ENCODE measurements around the gene CATSPERZ. TPM values are rescaled to one million over a fixed set of nuclear protein-coding genes. Genes with fewer than 3 reads are reported as not detected.

Gene CATSPERZ
- total RNA-seq, 2 donors from 2014 or later, result not detected

DNA sequence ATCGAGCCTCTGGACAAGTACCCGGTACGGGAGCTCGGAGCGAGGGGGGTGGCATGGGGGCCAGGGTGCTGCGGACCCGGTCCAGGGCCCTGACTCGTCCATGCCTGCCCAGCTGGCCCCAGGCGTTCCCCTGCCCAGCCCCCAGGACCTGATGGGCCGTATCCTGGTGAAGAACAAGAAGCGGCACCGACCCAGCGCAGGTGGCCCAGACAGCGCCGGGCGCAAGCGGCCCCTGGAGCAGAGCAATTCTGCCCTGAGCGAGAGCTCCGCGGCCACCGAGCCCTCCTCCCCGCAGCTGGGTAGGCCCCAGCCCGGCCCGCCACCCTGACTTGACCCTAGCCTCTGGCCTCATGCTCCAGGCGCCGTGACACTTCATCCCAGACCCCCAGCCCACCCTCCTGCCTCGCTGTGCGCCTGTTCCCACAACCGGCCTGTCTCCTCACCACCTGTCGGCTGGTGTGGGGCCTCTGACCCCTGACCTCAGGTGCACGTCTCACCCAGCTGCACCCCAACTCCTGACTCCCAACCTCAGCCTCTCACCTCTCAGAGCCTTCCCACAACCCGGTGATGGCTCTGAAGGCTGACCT lies 41.1 kb upstream of the CATSPERZ start:
- Mint-ChIP-seq H3K27me3 (no peaks in the 10 kb centered on the region), H3K36me3 (ENCODE audit: low read depth) (peaks cover 5% of the 10 kb centered on the region), H3K27ac (peak overlapping the region; percentile 86), H3K4me3 (no peak overlapping the region), H3K4me1 (peaks cover 13% of the 10 kb centered on the region)
- ATAC-seq, result no peak
- H3K9me3 ChIP-seq (ENCODE audit: control insufficient read depth, low read length, poor library complexity, severe bottlenecking), result no peaks in the 10 kb centered on the region
- DNase-seq, result no peak

DNA sequence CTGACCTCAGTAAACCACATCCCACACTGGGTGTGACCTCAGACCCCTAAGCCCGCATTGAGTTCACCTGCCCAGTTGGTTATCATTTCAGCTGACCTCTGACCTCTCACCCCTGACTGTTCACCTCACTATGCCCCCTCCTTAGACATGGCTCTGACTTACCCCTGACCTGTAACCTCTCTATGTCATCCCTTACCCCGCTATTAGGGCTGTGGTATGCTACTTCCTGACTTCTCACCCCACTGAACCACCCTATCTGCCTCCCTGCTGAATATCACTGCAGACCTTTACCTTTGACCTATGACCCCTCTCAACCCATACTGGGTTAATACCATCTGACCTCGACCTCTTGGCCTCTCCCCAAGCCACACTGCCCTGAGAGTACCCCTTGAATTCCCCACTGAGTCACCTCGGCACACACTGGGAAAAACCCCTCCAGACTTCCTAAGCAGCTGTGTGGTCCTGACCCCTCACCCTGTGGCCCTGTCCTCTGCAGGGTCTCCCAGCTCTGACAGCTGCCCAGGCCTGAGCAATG lies 40.6 kb upstream of the CATSPERZ start:
- Mint-ChIP-seq H3K27ac (peak overlapping the region; percentile 86), H3K27me3 (no peaks in the 10 kb centered on the region)
- no peak for DNase-seq

DNA sequence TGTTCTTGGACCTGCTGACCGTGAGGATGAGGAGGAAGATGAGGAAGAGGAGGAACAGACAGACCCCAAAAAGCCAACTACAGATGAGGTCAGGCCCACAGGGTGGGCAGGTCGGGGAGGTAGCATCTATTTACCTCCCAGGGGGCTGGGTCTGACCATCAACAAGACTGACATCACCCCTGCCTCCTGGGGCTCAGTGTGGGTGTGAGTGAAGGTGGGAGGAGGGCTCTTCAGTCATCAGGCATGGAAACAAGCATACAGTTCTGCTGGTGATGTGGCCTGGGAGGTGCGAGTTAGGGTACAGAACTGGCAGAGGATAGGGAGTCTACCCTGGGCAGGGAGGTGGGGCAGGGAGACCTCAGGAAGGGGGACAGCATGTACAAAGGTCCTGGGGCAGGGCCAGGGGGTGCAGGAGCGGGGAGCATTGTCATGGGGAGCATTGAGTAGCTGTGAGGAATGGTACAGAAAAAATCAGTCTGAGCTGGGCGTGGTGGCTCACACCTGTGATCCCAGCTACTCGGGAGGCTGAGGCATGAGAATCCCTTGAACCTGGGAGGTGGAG lies 39.9 kb upstream of the CATSPERZ start:
- H3K27ac Mint-ChIP-seq, result peak overlapping the region; percentile 86
- no peaks in the 10 kb centered on the region for H3K9me3 ChIP-seq (ENCODE audit: control insufficient read depth, low read length, poor library complexity, severe bottlenecking)
- ATAC-seq (no peak), DNase-seq (no peak)
- no peaks in the 10 kb centered on the region for H3K27me3 Mint-ChIP-seq
- H3K36me3 Mint-ChIP-seq (ENCODE audit: low read depth), result peaks cover 5% of the 10 kb centered on the region
- H3K4me1 Mint-ChIP-seq, result peaks cover 13% of the 10 kb centered on the region
- H3K4me3 Mint-ChIP-seq, result no peak overlapping the region

More for the DNA sequence above, 40.6 kb upstream of the CATSPERZ start:
- H3K4me1 Mint-ChIP-seq, result peaks cover 13% of the 10 kb centered on the region
- H3K9me3 ChIP-seq (ENCODE audit: control insufficient read depth, low read length, poor library complexity, severe bottlenecking), result no peaks in the 10 kb centered on the region
- peak; percentile 35 for ATAC-seq
- no peak overlapping the region for H3K4me3 Mint-ChIP-seq
- peaks cover 5% of the 10 kb centered on the region for H3K36me3 Mint-ChIP-seq (ENCODE audit: low read depth)

DNA sequence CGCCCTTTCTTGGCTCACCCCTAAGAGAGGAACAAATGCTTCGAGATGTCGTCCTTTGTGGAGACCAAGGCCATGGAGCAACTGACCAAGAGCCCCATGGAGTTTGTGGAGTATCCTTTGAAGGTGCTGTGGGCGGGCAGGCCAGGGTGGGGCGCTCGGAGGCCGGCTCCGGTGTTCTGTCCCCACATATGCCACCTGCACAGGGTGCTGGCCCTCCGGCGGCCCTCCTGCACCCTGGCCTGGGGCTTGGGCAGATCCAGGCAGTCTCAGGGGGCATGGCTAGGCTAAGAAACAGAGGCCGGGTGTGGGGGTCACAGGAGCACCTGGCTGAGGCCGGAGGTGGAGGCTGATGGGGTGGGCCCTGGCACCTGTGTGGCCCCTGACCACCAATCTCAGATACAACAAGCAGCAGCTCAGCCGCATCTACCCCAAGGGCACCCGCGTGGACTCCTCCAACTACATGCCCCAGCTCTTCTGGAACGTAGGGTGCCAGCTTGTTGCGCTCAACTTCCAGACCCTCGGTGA lies 38.5 kb upstream of the CATSPERZ start:
- ATAC-seq (no peak), DNase-seq (no peak)
- peaks cover 5% of the 10 kb centered on the region for H3K36me3 Mint-ChIP-seq (ENCODE audit: low read depth)
- H3K27me3 Mint-ChIP-seq, result no peaks in the 10 kb centered on the region
- no peak overlapping the region for H3K4me3 Mint-ChIP-seq
- no peaks in the 10 kb centered on the region for H3K9me3 ChIP-seq (ENCODE audit: control insufficient read depth, low read length, poor library complexity, severe bottlenecking)
- no peak overlapping the region for H3K27ac Mint-ChIP-seq
- peaks cover 13% of the 10 kb centered on the region for H3K4me1 Mint-ChIP-seq

DNA sequence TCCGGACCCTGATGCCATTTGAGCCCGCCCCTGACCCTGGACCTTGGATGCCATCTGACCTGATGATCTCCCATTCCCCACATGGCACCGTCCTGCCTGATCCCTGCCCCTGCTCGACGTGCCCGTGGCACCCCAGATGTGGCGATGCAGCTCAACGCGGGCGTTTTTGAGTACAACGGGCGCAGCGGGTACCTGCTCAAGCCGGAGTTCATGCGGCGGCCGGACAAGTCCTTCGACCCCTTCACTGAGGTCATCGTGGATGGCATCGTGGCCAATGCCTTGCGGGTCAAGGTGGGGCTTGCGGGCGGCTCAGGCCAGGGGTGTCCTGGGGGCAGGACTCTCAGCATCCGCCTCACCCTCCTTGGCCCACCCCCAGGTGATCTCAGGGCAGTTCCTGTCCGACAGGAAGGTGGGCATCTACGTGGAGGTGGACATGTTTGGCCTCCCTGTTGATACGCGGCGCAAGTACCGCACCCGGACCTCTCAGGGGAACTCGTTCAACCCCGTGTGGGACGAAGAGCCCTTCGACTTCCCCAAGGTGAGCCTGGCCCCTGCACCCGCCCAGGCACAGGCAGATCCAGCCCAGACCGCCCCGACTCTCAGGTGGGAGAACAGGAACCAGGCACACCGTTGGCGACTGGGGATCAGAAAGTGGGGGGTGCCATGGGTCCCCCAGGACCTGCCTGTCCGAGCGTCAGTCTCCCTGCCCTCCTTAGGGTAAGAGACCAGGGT lies 37.7 kb upstream of the CATSPERZ start:
- peaks cover 13% of the 10 kb centered on the region for H3K4me1 Mint-ChIP-seq
- H3K27me3 Mint-ChIP-seq, result no peaks in the 10 kb centered on the region
- no peaks in the 10 kb centered on the region for H3K9me3 ChIP-seq (ENCODE audit: control insufficient read depth, low read length, poor library complexity, severe bottlenecking)
- no peak overlapping the region for H3K4me3 Mint-ChIP-seq
- peak overlapping the region; percentile 16 for H3K27ac Mint-ChIP-seq
- peaks cover 5% of the 10 kb centered on the region for H3K36me3 Mint-ChIP-seq (ENCODE audit: low read depth)
- ATAC-seq (no peak), DNase-seq (no peak)

DNA sequence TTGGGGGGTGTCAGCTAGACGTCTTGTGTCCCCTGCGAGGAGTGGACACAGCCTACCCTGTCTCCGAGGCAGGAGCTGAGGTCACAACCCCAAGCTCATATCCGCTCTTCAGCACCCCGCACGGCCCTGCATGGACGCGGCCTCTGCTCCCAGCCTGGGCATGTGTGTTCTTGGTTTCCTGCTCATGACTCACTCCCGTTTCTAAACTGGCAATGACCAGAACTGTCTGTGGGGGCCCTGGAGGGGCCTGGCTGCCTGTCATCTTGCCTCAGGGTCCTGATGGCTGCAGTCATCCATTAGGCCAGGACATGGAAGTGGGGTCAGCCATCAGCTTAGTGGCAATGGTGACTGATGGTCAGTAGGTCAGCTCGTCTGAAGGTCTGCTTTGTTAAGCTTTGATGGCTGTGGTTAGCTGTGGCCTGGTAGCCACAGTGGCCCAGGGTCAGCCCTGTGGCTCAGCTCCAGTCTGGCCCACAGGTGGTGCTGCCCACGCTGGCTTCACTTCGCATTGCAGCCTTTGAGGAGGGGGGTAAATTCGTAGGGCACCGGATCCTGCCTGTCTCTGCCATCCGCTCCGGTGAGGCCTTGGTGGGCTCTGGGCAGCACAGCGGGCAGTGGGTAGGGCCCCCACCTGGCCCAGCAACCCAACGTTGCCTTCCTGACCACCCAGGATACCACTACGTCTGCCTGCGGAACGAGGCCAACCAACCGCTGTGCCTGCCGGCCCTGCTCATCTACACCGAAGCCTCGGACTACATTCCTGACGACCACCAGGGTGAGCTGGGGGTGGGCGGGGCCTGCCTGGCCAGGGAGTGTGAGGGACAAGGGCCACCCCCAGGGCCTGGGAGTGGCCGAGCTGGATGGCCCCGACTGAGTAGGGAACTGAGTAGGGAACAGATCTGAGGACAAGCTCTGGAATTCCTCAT lies 36.9 kb upstream of the CATSPERZ start:
- H3K9me3 ChIP-seq (ENCODE audit: control insufficient read depth, low read length, poor library complexity, severe bottlenecking), result no peaks in the 10 kb centered on the region
- Mint-ChIP-seq H3K27me3 (no peaks in the 10 kb centered on the region), H3K27ac (peak overlapping the region; percentile 16), H3K4me3 (no peak overlapping the region), H3K4me1 (peaks cover 16% of the 10 kb centered on the region), H3K36me3 (ENCODE audit: low read depth) (peaks cover 5% of the 10 kb centered on the region)
- DNase-seq, result no peak
- ATAC-seq, result no peak

DNA sequence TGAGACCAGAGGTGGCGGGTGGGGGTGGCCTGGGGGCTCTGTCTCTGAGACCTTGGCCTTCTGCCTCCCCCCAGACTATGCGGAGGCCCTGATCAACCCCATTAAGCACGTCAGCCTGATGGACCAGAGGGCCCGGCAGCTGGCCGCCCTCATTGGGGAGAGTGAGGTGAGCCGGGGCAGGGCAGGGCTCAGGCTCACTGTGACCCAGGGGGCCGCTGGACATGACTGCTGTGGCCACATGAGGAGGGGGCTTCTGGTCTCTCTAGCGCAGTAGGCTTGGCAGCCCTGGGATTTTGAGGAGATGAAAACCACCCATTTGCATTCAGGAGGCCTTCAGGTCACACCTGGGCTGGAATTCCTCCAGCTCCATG lies 36.2 kb upstream of the CATSPERZ start:
- peaks cover 5% of the 10 kb centered on the region for H3K36me3 Mint-ChIP-seq (ENCODE audit: low read depth)
- no peak overlapping the region for H3K27ac Mint-ChIP-seq
- ATAC-seq (no peak), DNase-seq (no peak)
- H3K27me3 Mint-ChIP-seq, result no peaks in the 10 kb centered on the region
- peaks cover 23% of the 10 kb centered on the region for H3K4me1 Mint-ChIP-seq
- no peak overlapping the region for H3K4me3 Mint-ChIP-seq
- H3K9me3 ChIP-seq (ENCODE audit: control insufficient read depth, low read length, poor library complexity, severe bottlenecking), result no peaks in the 10 kb centered on the region

DNA sequence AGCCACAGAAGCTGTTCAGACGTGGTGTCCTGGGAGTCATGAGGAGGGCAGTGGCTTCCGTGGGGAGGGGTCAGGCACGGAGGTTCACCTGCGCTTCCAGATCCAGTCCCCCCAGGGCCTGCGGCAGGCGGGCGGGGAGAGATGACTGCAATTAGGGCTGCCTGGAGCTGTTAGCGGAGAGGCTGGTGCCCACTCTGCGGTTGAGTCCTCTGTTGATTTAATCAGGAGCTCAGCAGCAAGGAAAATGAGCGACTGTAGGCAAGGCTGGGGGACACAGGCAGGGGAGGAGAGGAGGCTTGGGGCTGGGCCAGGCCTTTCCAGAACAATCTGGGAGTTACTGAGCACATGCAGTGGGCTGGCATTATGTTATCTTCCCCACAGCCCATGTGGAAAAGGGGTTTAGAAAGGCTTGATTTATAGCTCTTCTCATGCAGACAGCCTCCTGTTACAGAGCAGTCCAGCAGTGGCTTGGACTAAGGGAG lies 35.7 kb upstream of the CATSPERZ start:
- Mint-ChIP-seq H3K27ac (no peak overlapping the region), H3K27me3 (no peaks in the 10 kb centered on the region), H3K4me3 (no peak overlapping the region), H3K4me1 (peaks cover 23% of the 10 kb centered on the region), H3K36me3 (ENCODE audit: low read depth) (peaks cover 3% of the 10 kb centered on the region)
- H3K9me3 ChIP-seq (ENCODE audit: control insufficient read depth, low read length, poor library complexity, severe bottlenecking), result no peaks in the 10 kb centered on the region
- ATAC-seq, result no peak
- DNase-seq, result no peak

DNA sequence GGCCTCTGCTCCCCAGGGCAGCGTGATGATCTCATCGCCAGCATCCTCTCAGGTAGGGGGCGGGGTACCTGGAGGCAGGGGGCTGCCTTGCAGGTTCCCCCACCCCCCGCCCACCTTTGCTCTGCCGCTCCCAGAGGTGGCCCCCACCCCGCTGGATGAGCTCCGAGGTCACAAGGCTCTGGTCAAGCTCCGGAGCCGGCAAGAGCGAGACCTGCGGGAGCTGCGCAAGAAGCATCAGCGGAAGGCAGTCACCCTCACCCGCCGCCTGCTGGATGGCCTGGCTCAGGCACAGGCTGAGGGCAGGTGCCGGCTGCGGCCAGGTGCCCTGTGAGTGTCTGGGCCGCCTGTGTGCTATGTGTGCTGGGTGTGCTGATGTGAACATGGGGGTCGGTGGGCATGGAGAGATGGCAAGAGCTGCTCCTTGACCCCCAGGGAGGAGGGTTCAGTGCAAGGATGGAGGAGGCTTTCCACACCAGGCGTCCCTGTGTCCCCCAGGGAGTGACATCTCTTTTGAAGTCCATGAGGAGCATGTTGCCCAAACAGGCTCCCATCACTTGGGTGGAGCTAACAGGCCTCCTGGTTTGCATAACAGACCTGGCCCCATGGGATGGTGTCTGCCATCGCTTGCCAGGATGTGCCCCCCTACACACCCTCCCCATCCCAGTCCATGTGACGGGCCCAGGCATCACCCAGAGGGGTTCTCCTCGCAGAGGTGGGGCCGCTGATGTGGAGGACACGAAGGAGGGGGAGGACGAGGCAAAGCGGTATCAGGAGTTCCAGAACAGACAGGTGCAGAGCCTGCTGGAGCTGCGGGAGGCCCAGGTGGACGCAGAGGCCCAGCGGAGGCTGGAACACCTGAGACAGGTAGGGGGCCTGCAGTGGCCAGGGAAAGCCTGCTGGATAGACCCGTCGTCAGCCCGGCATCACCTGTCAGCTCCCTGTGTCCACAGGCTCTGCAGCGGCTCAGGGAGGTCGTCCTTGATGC lies 34.7 kb upstream of the CATSPERZ start:
- H3K9me3 ChIP-seq (ENCODE audit: control insufficient read depth, low read length, poor library complexity, severe bottlenecking), result no peaks in the 10 kb centered on the region
- no peak for ATAC-seq
- Mint-ChIP-seq H3K36me3 (ENCODE audit: low read depth) (peaks cover 4% of the 10 kb centered on the region), H3K27me3 (no peaks in the 10 kb centered on the region), H3K4me3 (no peak overlapping the region), H3K27ac (no peak overlapping the region), H3K4me1 (peaks cover 19% of the 10 kb centered on the region)
- no peak for DNase-seq

DNA sequence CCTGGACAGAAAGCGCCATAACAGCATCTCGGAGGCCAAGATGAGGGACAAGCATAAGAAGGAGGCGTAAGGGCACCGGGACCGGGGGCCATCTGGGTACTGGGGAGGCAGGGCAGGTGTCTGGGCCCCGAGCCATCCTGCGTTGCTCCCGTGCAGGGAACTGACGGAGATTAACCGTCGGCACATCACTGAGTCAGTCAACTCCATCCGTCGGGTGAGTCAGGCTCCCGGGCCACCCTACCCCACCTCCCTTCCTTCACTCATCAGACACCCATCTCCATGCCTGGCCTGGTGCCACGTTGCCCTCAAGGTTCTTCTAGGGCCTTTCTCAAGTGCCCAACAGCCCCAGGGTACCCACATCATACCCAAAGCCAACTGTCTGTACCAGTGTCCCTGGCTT lies 33.8 kb upstream of the CATSPERZ start:
- H3K36me3 Mint-ChIP-seq (ENCODE audit: low read depth), result peaks cover 4% of the 10 kb centered on the region
- no peaks in the 10 kb centered on the region for H3K27me3 Mint-ChIP-seq
- peaks cover 21% of the 10 kb centered on the region for H3K4me1 Mint-ChIP-seq
- peak overlapping the region; percentile 41 for H3K4me3 Mint-ChIP-seq
- DNase-seq (no peak), ATAC-seq (no peak)
- H3K27ac Mint-ChIP-seq, result no peak overlapping the region
- H3K9me3 ChIP-seq (ENCODE audit: control insufficient read depth, low read length, poor library complexity, severe bottlenecking), result no peaks in the 10 kb centered on the region

DNA sequence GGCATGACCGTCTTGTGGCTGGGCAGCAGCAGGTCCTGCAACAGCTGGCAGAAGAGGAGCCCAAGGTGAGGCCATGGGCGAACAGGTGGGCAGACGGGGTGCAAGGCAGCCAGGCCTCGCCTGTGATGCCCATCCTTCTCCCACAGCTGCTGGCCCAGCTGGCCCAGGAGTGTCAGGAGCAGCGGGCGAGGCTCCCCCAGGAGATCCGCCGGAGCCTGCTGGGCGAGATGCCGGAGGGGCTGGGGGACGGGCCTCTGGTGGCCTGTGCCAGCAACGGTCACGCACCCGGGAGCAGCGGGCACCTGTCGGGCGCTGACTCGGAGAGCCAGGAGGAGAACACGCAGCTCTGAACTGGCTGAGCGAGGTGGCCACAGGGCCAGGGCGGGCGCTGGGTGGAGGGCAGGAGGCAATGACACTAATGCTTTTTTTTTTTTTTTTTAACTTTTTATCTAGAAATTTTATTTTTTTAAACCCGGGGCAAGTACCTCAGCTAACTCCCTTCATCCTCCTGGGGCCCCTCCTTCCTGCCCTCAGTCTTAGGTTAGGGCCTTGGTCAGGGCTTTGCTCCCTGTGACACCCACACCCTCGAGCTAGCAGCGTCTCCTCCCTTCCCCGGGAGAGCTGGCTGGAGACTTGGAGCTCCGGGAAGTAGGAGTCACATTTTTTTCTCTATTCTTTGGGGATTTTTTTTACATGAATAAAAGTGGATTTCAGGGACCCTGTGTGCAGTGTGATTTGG lies 32.8 kb upstream of the CATSPERZ start:
- H3K9me3 ChIP-seq (ENCODE audit: control insufficient read depth, low read length, poor library complexity, severe bottlenecking), result no peaks in the 10 kb centered on the region
- ATAC-seq (no peak), DNase-seq (no peak)
- Mint-ChIP-seq H3K27me3 (no peaks in the 10 kb centered on the region), H3K27ac (peak overlapping the region; percentile 99), H3K4me1 (peaks cover 21% of the 10 kb centered on the region), H3K4me3 (no peak overlapping the region), H3K36me3 (ENCODE audit: low read depth) (peaks cover 4% of the 10 kb centered on the region)

Measured in T-helper 17 cell (primary cell).